ENCODE measurements around the gene SLC5A11.

The SLC5A11 gene

GRCh38 chr16:24917236-24917635 lies 71.5 kb downstream of the SLC5A11 start:
- DNase-seq (ENCODE audit: low read depth in 1 of 2, low spot score in 1 of 2), result no peak

GRCh38 chr16:24917891-24918290 lies 72.1 kb downstream of the SLC5A11 start:
- DNase-seq (ENCODE audit: low read depth in 1 of 2, low spot score in 1 of 2), result no peak

GRCh38 chr16:24918641-24919040 lies 72.9 kb downstream of the SLC5A11 start:
- DNase-seq (ENCODE audit: low read depth in 1 of 2, low spot score in 1 of 2), result no peak

GRCh38 chr16:24919536-24919935 lies 73.8 kb downstream of the SLC5A11 start:
- DNase-seq (ENCODE audit: low read depth in 1 of 2, low spot score in 1 of 2), result no peak

GRCh38 chr16:24920568-24920967 lies 74.8 kb downstream of the SLC5A11 start:
- DNase-seq (ENCODE audit: low read depth in 1 of 2, low spot score in 1 of 2), result no peak

GRCh38 chr16:24921229-24921628 lies 75.5 kb downstream of the SLC5A11 start:
- DNase-seq (ENCODE audit: low read depth in 1 of 2, low spot score in 1 of 2), result no peak

GRCh38 chr16:24925163-24925562 lies 79.4 kb downstream of the SLC5A11 start:
- no peak for DNase-seq (ENCODE audit: low read depth in 1 of 2, low spot score in 1 of 2)

GRCh38 chr16:24929409-24929808 lies 83.6 kb downstream of the SLC5A11 start:
- no peak for DNase-seq (ENCODE audit: low read depth in 1 of 2, low spot score in 1 of 2)

- DNase-seq (ENCODE audit: low read depth in 1 of 2, low spot score in 1 of 2), result no peak
Measured at GRCh38 chr16:24930440-24930839, 84.7 kb downstream of the SLC5A11 start.

- no peak for DNase-seq (ENCODE audit: low read depth in 1 of 2, low spot score in 1 of 2)
Measured at GRCh38 chr16:24931091-24931490, 85.3 kb downstream of the SLC5A11 start.

GRCh38 chr16:24935336-24935735 lies 89.6 kb downstream of the SLC5A11 start:
- no peak for DNase-seq (ENCODE audit: low read depth in 1 of 2, low spot score in 1 of 2)

GRCh38 chr16:24936151-24936550 lies 90.4 kb downstream of the SLC5A11 start:
- DNase-seq (ENCODE audit: low read depth in 1 of 2, low spot score in 1 of 2), result no peak

GRCh38 chr16:24939224-24939623 lies 93.5 kb downstream of the SLC5A11 start:
- no peak for DNase-seq (ENCODE audit: low read depth in 1 of 2, low spot score in 1 of 2)

GRCh38 chr16:24939738-24940137 lies 94.0 kb downstream of the SLC5A11 start:
- no peak for DNase-seq (ENCODE audit: low read depth in 1 of 2, low spot score in 1 of 2)

- DNase-seq (ENCODE audit: low read depth in 1 of 2, low spot score in 1 of 2), result no peak
Measured at GRCh38 chr16:24943471-24943870, 97.7 kb downstream of the SLC5A11 start.

- no peak for DNase-seq (ENCODE audit: low read depth in 1 of 2, low spot score in 1 of 2)
Measured at GRCh38 chr16:24944206-24944605, 98.4 kb downstream of the SLC5A11 start.

GRCh38 chr16:24946155-24946554 lies 100.4 kb downstream of the SLC5A11 start:
- no peak for DNase-seq (ENCODE audit: low read depth in 1 of 2, low spot score in 1 of 2)

GRCh38 chr16:24950275-24950674 lies 104.5 kb downstream of the SLC5A11 start:
- no peak for DNase-seq (ENCODE audit: low read depth in 1 of 2, low spot score in 1 of 2)

GRCh38 chr16:24953306-24953705 lies 107.5 kb downstream of the SLC5A11 start:
- DNase-seq (ENCODE audit: low read depth in 1 of 2, low spot score in 1 of 2), result no peak

- no peak for DNase-seq (ENCODE audit: low read depth in 1 of 2, low spot score in 1 of 2)
Measured at GRCh38 chr16:24953721-24954120, 108.0 kb downstream of the SLC5A11 start.

GRCh38 chr16:24954137-24954536 lies 108.4 kb downstream of the SLC5A11 start:
- no peak for DNase-seq (ENCODE audit: low read depth in 1 of 2, low spot score in 1 of 2)

- no peak for DNase-seq (ENCODE audit: low read depth in 1 of 2, low spot score in 1 of 2)
Measured at GRCh38 chr16:24955975-24956731, 110.4 kb downstream of the SLC5A11 start.

- DNase-seq (ENCODE audit: low read depth in 1 of 2, low spot score in 1 of 2), result no peak
Measured at GRCh38 chr16:24957887-24958286, 112.1 kb downstream of the SLC5A11 start.
